ENCODE results near the gene PTPRH.

DNA sequence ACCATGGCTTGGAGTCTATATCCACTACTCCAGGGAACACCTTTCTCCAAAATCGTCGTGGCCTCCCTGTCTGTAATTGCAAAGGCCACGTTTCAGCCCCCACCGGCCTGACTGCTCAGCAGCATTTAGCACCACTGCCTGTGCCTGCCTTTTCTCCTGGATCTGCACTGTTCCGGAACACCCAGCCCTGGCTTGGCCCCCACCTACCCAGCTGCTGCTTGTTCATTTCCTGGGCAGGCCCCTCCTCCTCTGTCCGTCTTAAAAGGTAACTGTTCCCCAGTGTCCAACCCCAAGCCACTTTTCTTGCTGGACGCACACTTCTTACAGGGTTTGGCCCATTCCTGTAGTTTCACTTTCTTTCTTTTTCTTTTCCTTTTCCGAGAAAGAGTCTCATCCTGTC is 20.7 kb downstream of the PTPRH start:
- TF ChIP-seq CTCF (conservative IDR thresholded peaks at IDR 0.05) (no peak), EZH2 (IDR thresholded peaks at IDR 0.05; ENCODE audit: low read depth) (no peak)

Data from PC-9 (cell line).